Tibial nerve (tissue), 3 donors: Measurements from ENCODE around the gene ST6GALNAC3.

ENCODE experiments used
- POLR2A ChIP-seq, 2 donors: fragments of 450-650 bp; IDR thresholded peaks; one replicate each; pipeline ENCODE4 v1.6.1; 2017; ENCODE audit warnings: antibody characterized with exemption in 2 of 2, mild to moderate bottlenecking in 2 of 2, moderate library complexity in 2 of 2
- TF ChIP-seq, protein P1 (sequence below), 5 experiments: fragments of 200-600 bp in 3 of 5; fragments of 450-650 bp in 2 of 5; sonication (generic) in 3 of 5; IDR thresholded peaks; one replicate each; pipeline ENCODE4 v1.5.1; 2016 to 2019; ENCODE audit warnings: antibody characterized with exemption in 5 of 5, mild to moderate bottlenecking in 3 of 5, moderate library complexity in 2 of 5

DNA sequence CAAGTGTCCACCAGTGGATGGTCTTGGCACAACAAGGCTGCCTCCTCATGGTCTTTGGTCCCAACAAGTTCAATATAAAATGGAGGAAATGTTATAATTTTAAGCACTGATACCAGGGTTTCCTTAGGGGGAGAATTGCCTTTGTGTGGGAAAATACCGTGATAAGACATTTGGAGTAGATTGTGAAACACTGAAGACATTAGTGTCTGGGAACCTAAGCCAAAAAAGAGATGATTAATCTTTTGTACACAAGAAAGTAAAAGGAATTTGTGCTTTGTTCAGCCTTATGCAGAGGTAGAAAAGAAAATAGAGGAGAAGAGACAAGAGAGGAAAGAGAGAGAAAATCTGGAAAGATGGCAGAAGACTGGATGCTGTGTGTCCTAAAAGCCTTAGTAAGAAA lies 36.1 kb downstream of the ST6GALNAC3 start:
- TF ChIP-seq, protein P1, sequence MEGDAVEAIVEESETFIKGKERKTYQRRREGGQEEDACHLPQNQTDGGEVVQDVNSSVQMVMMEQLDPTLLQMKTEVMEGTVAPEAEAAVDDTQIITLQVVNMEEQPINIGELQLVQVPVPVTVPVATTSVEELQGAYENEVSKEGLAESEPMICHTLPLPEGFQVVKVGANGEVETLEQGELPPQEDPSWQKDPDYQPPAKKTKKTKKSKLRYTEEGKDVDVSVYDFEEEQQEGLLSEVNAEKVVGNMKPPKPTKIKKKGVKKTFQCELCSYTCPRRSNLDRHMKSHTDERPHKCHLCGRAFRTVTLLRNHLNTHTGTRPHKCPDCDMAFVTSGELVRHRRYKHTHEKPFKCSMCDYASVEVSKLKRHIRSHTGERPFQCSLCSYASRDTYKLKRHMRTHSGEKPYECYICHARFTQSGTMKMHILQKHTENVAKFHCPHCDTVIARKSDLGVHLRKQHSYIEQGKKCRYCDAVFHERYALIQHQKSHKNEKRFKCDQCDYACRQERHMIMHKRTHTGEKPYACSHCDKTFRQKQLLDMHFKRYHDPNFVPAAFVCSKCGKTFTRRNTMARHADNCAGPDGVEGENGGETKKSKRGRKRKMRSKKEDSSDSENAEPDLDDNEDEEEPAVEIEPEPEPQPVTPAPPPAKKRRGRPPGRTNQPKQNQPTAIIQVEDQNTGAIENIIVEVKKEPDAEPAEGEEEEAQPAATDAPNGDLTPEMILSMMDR (IDR thresholded peaks at IDR 0.05): no peak
- TF ChIP-seq POLR2A (IDR thresholded peaks at IDR 0.05): no peak
